ENCODE measurements around the gene ZNF175. TPM values are rescaled to one million over a fixed set of nuclear protein-coding genes. Genes with fewer than 3 reads are reported as not detected.
"Not testable (repeated sequence)": the region's sequence is repeated elsewhere in the genome, so short reads cannot be mapped to it uniquely, and the experiment has no call there.

Gene ZNF175
- total RNA-seq, 4 donors from 2014 or later: 2.1 to 5.0 (median 2.6) TPM

DNA sequence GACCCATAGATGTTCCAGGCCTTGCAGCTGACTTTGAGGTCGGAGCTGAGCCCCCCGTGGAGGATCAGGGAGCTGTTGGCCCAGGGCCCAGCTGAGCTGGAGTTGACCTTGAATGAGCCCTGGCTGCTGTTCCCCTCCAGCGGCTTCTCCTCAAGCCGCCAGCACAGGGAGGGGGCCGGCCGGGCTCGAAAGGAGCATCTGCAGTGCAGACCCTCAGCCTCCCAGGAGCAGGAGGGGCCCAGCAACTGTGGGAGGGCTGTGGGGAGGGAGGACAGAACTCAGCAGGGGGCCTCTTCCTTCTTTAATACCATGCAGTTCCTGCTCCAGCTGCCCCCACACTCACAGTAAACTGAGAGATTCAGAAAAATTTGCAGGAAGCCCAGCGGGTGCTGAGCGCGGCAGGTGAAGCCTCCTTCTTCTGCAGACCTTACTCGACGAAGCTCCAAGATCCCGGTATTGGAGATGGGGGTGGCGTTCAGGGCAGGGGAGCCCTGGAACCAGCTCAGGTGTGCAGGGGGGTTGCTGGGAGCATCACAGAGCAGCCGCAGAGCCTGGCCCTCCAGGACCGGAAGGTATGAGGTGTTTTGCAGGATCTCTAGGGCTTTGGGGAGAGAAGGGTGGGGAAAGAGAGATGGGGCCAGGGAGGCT lies 56.5 kb downstream of the ZNF175 start:
- no peak for DNase-seq
- no peaks in the 10 kb centered on the region for H3K36me3 ChIP-seq
- H3K27ac ChIP-seq: no peak overlapping the region
- no peaks in the 10 kb centered on the region for H3K4me1 ChIP-seq
- no peaks in the 10 kb centered on the region for H3K27me3 ChIP-seq
- in situ Hi-C loops (cut with MboI; ENCODE audit: low sequenced_read_pairs in 4 of 4) (no loop called here), intact Hi-C loops (cut with DNase I; ENCODE audit: low total_unique reads) (no loop called here)
- no peaks in the 10 kb centered on the region for H3K9me3 ChIP-seq
- TF ChIP-seq, protein P1, sequence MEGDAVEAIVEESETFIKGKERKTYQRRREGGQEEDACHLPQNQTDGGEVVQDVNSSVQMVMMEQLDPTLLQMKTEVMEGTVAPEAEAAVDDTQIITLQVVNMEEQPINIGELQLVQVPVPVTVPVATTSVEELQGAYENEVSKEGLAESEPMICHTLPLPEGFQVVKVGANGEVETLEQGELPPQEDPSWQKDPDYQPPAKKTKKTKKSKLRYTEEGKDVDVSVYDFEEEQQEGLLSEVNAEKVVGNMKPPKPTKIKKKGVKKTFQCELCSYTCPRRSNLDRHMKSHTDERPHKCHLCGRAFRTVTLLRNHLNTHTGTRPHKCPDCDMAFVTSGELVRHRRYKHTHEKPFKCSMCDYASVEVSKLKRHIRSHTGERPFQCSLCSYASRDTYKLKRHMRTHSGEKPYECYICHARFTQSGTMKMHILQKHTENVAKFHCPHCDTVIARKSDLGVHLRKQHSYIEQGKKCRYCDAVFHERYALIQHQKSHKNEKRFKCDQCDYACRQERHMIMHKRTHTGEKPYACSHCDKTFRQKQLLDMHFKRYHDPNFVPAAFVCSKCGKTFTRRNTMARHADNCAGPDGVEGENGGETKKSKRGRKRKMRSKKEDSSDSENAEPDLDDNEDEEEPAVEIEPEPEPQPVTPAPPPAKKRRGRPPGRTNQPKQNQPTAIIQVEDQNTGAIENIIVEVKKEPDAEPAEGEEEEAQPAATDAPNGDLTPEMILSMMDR (IDR thresholded peaks at IDR 0.05 in 4 of 5, conservative IDR thresholded peaks at IDR 0.05 in 1 of 5): no peak
- TF ChIP-seq POLR2A (IDR thresholded peaks at IDR 0.05): no peak
- no peak for ATAC-seq
- no peak overlapping the region for H3K4me3 ChIP-seq

GRCh38 chr19:51628153-51628939 lies 57.3 kb downstream of the ZNF175 start:
- DNase-seq (no peak), ATAC-seq (no peak)
- H3K4me3 ChIP-seq: no peak overlapping the region
- H3K9me3 ChIP-seq: no peaks in the 10 kb centered on the region
- no peaks in the 10 kb centered on the region for H3K4me1 ChIP-seq
- H3K27me3 ChIP-seq: no peaks in the 10 kb centered on the region
- TF ChIP-seq POLR2A (IDR thresholded peaks at IDR 0.05): no peak
- TF ChIP-seq, protein P1 (IDR thresholded peaks at IDR 0.05 in 4 of 5, conservative IDR thresholded peaks at IDR 0.05 in 1 of 5): no peak
- H3K36me3 ChIP-seq: no peaks in the 10 kb centered on the region
- H3K27ac ChIP-seq: no peak overlapping the region
- intact Hi-C loops (cut with DNase I; ENCODE audit: low total_unique reads) (no loop called here), in situ Hi-C loops (cut with MboI; ENCODE audit: low sequenced_read_pairs in 4 of 4) (no loop called here)

GRCh38 chr19:51630315-51630714 lies 59.2 kb downstream of the ZNF175 start, which contains the start of gene SIGLEC5:
TSS of gene SIGLEC5 (minus strand) at chr19:51630401. CDS start at chr19:51630335, 66 bp downstream.
- DNase-seq; H3K27ac ChIP-seq; in situ Hi-C loops (cut with MboI; ENCODE audit: low sequenced_read_pairs in 4 of 4); intact Hi-C loops (cut with DNase I; ENCODE audit: low total_unique reads); ATAC-seq; H3K4me1 ChIP-seq; H3K4me3 ChIP-seq; H3K27me3 ChIP-seq; H3K9me3 ChIP-seq; H3K36me3 ChIP-seq: not testable (repeated sequence)

GRCh38 chr19:51632126-51632525 lies 61.0 kb downstream of the ZNF175 start:
- intact Hi-C loops (cut with DNase I; ENCODE audit: low total_unique reads) (no loop called here), in situ Hi-C loops (cut with MboI; ENCODE audit: low sequenced_read_pairs in 4 of 4) (no loop called here)
- no peak overlapping the region for H3K27ac ChIP-seq
- H3K36me3 ChIP-seq: no peaks in the 10 kb centered on the region
- DNase-seq (no peak), ATAC-seq (no peak)
- TF ChIP-seq, protein P1 (IDR thresholded peaks at IDR 0.05 in 4 of 5, conservative IDR thresholded peaks at IDR 0.05 in 1 of 5): no peak
- no peak for TF ChIP-seq POLR2A (IDR thresholded peaks at IDR 0.05)
- H3K4me3 ChIP-seq: no peak overlapping the region
- no peaks in the 10 kb centered on the region for H3K4me1 ChIP-seq
- H3K9me3 ChIP-seq: no peaks in the 10 kb centered on the region
- H3K27me3 ChIP-seq: no peaks in the 10 kb centered on the region

GRCh38 chr19:51637362-51637978 lies 66.4 kb downstream of the ZNF175 start:
- Histone ChIP-seq H3K9me3 (no peaks in the 10 kb centered on the region), H3K4me3 (no peak overlapping the region), H3K27me3 (no peaks in the 10 kb centered on the region), H3K36me3 (no peaks in the 10 kb centered on the region), H3K4me1 (no peaks in the 10 kb centered on the region), H3K27ac (no peak overlapping the region)
- intact Hi-C loops (cut with DNase I; ENCODE audit: low total_unique reads) (no loop called here), in situ Hi-C loops (cut with MboI; ENCODE audit: low sequenced_read_pairs in 4 of 4) (no loop called here)
- TF ChIP-seq, protein P1 (IDR thresholded peaks at IDR 0.05 in 4 of 5, conservative IDR thresholded peaks at IDR 0.05 in 1 of 5): no peak
- TF ChIP-seq POLR2A (IDR thresholded peaks at IDR 0.05): no peak
- ATAC-seq: no peak
- DNase-seq: no peak

All from gastrocnemius medialis (tissue), 4 donors.